ENCODE measurements around the gene IFI27L2. TPM values are rescaled to one million over a fixed set of nuclear protein-coding genes. Genes with fewer than 3 reads are reported as not detected.

The IFI27L2 gene
- total and polyA plus RNA-seq, 12 donors, result 41.5 to 122 (median 68.3) TPM

- Histone ChIP-seq H3K36me3 (peaks cover 0 to 44% (median 10%) of the 10 kb centered on the region in 9 donors), H3K27ac (peak overlapping the region; percentile 61 to 96 (median 92)), H3K4me1 (peaks cover 10 to 62% (median 57%) of the 10 kb centered on the region in 9 donors), H3K27me3 (no peaks in the 10 kb centered on the region), H3K4me3 (peak overlapping the region; percentile 71 to 99 (median 97)), H3K9me3 (peaks cover 0 to 14% (median 3%) of the 10 kb centered on the region in 11 donors)
- WGBS, 2 donors, result 2 to 3% methylated on average over 15 of the region's 15 CpGs
- intact Hi-C loops (cut with DNase I), result loop anchor here in 5 of 10 donors (2.0 to 5.0 kb wide), 7 partner anchors 29 to 57 kb away; partner anchors contain the start of genes OTUB2 (in 2 of the 5), IFI27 (in 1 of the 5) and IFI27L2 (in 1 of the 5)
- ATAC-seq (peak in 2 of 8 donors; percentile 29 to 31), DNase-seq (no peak)
- TF ChIP-seq CTCF (IDR thresholded peaks at IDR 0.05), result no peak
Observed at GRCh38 chr14:94079891-94080620, 49.3 kb downstream of the IFI27L2 start.

GRCh38 chr14:94077823-94078222, 51.6 kb downstream of the IFI27L2 start:
- peaks cover 10 to 66% (median 57%) of the 10 kb centered on the region in 9 donors for H3K4me1 ChIP-seq
- WGBS, 2 donors, result 65 to 66% methylated on average over 5 of the region's 5 CpGs

More at GRCh38 chr14:94077823-94078222, 51.6 kb downstream of the IFI27L2 start:
- Histone ChIP-seq H3K27ac (no peak overlapping the region), H3K36me3 (peaks cover 0 to 55% (median 10%) of the 10 kb centered on the region in 9 donors), H3K27me3 (no peaks in the 10 kb centered on the region), H3K9me3 (peaks cover 0 to 35% (median 14%) of the 10 kb centered on the region in 11 donors), H3K4me3 (peak overlapping the region in 9 of 10 donors; percentile 16 to 99 (median 97))
- DNase-seq (no peak), ATAC-seq (no peak)
- intact Hi-C loops (cut with DNase I), result loop anchor here in 2 of 10 donors (5.0 kb wide), 2 partner anchors 41 to 54 kb away; no protein-coding TSS in a partner anchor
- no peak for TF ChIP-seq CTCF (IDR thresholded peaks at IDR 0.05)

Other genes starting within 250 kb of the IFI27L2 start
- gene FAM181A, start 202.3 kb downstream of the IFI27L2 start, total RNA-seq, result not detected
- not detected for gene FAM181A, start 202.3 kb downstream of the IFI27L2 start, polyA plus RNA-seq
- 100 to 1,000 TPM in 9 of 10 donors, 10 to 100 TPM in 1; 85.7 to 253 (median 168) TPM for gene ASB2, start 153.0 kb downstream of the IFI27L2 start, total RNA-seq
- 100 to 1,000 TPM in 1 of 2 donors, 10 to 100 TPM in 1; 19.6 to 374 TPM for gene ASB2, start 153.0 kb downstream of the IFI27L2 start, polyA plus RNA-seq
- 1 to 10 TPM in 3 of 10 donors, under 1 TPM in 6, not detected in 1; 0.40 to 1.6 (median 0.75) TPM for gene CCDC197, start 132.3 kb downstream of the IFI27L2 start, total RNA-seq
- 1 to 10 TPM in 1 of 2 donors, not detected in 1; 1.3 TPM for gene CCDC197, start 132.3 kb downstream of the IFI27L2 start, polyA plus RNA-seq
- gene OTUB2, start 103.3 kb downstream of the IFI27L2 start, total RNA-seq, result under 1 TPM in 9 of 10 donors, not detected in 1; 0.07 to 0.37 (median 0.15) TPM
- under 1 TPM; 0.22 to 0.29 TPM for gene OTUB2, start 103.3 kb downstream of the IFI27L2 start, polyA plus RNA-seq
- gene DDX24, start 48.4 kb downstream of the IFI27L2 start, total RNA-seq, result 100 to 1,000 TPM; 190 to 269 (median 240) TPM
- 100 to 1,000 TPM in 1 of 2 donors, 10 to 100 TPM in 1; 94.1 to 160 TPM for gene DDX24, start 48.4 kb downstream of the IFI27L2 start, polyA plus RNA-seq
- gene IFI27L1, start 48.3 kb downstream of the IFI27L2 start, total RNA-seq, result 10 to 100 TPM in 9 of 10 donors, 1 to 10 TPM in 1; 7.7 to 23.9 (median 16.2) TPM
- 10 to 100 TPM; 28.8 to 47.4 TPM for gene IFI27L1, start 48.3 kb downstream of the IFI27L2 start, polyA plus RNA-seq
- gene IFI27, start 18.9 kb downstream of the IFI27L2 start, total RNA-seq, result 100 to 1,000 TPM in 8 of 10 donors, 10 to 100 TPM in 2; 76.5 to 473 (median 148) TPM
- 100 to 1,000 TPM; 719 to 721 TPM for gene IFI27, start 18.9 kb downstream of the IFI27L2 start, polyA plus RNA-seq
- under 1 TPM in 5 of 10 donors, not detected in 5; 0.13 to 0.46 (median 0.31) TPM for gene PPP4R4, start 44.7 kb upstream of the IFI27L2 start, total RNA-seq
- under 1 TPM; 0.22 to 0.94 TPM for gene PPP4R4, start 44.7 kb upstream of the IFI27L2 start, polyA plus RNA-seq
- not detected for gene SERPINA10, start 163.7 kb upstream of the IFI27L2 start, total RNA-seq
- gene SERPINA10, start 163.7 kb upstream of the IFI27L2 start, polyA plus RNA-seq, result not detected
- not detected for gene SERPINA6, start 193.7 kb upstream of the IFI27L2 start, total RNA-seq
- not detected for gene SERPINA6, start 193.7 kb upstream of the IFI27L2 start, polyA plus RNA-seq
- not detected for gene SERPINA2, start 237.1 kb upstream of the IFI27L2 start, total RNA-seq
- gene SERPINA2, start 237.1 kb upstream of the IFI27L2 start, polyA plus RNA-seq, result not detected

All from heart right ventricle (tissue), 16 donors.